Astrocyte (in vitro differentiated cells and primary cell): ENCODE results near the gene AQP2. TPM values are rescaled to one million over a fixed set of nuclear protein-coding genes. Genes with fewer than 3 reads are reported as not detected.

Experiments
- DNase-seq: peaks from one replicate; pipeline ENCODE4 v3.0.0-alpha.2; 2010; ENCODE audit warnings: low read depth
- FAIRE-seq: peaks from 2 replicates; lab custom pipeline; 2011; peaks lifted over from hg19 to GRCh38; lab: Jason Lieb, UNC
- H2AFZ ChIP-seq: 2 replicates; pipeline ENCODE4 v1.6.0; 2012; ENCODE audit warnings: low read depth, low read length, inconsistent platforms
- H3K27ac ChIP-seq: 2 replicates; pipeline ENCODE4 v1.5.1; 2011; ENCODE audit warnings: low read depth, low read length, inconsistent platforms
- H3K27me3 ChIP-seq: 2 replicates; pipeline ENCODE4 v1.6.0; 2011; ENCODE audit warnings: low read length, inconsistent platforms; ENCODE audit not compliant: insufficient read depth
- H3K36me3 ChIP-seq: 2 replicates; pipeline ENCODE4 v1.5.1; 2011; ENCODE audit warnings: low read length, inconsistent platforms; ENCODE audit not compliant: insufficient read depth
- H3K4me1 ChIP-seq: 2 replicates; pipeline ENCODE4 v1.5.1; 2011; ENCODE audit warnings: low read length, inconsistent platforms; ENCODE audit not compliant: insufficient read depth
- H3K4me2 ChIP-seq: 2 replicates; pipeline ENCODE4 v1.6.0; 2012; ENCODE audit warnings: low read length, inconsistent platforms
- H3K4me3 ChIP-seq: 2 replicates; pipeline ENCODE4 v1.5.1; 2011; ENCODE audit warnings: low read depth, mild to moderate bottlenecking, low read length, inconsistent platforms; ENCODE audit not compliant: insufficient read depth
- H3K79me2 ChIP-seq: 2 replicates; pipeline ENCODE4 v1.6.0; 2012; ENCODE audit warnings: mild to moderate bottlenecking, low read length, inconsistent platforms; ENCODE audit not compliant: insufficient read depth
- H3K9ac ChIP-seq: 2 replicates; pipeline ENCODE4 v1.6.0; 2012; ENCODE audit warnings: mild to moderate bottlenecking, low read length, inconsistent platforms
- H3K9me3 ChIP-seq: 2 replicates; pipeline ENCODE4 v1.5.1; 2012; ENCODE audit warnings: low read depth, mild to moderate bottlenecking, low read length, inconsistent platforms; ENCODE audit not compliant: insufficient read depth
- H4K20me1 ChIP-seq: 2 replicates; pipeline ENCODE4 v1.6.0; 2012; ENCODE audit warnings: low read length, inconsistent platforms; ENCODE audit not compliant: insufficient read depth
- H3K27ac Mint-ChIP-seq: one replicate; pipeline ENCODE4 v1.8.0; 2021; ENCODE audit warnings: mild to moderate bottlenecking, mixed read lengths; ENCODE audit not compliant: unreplicated experiment
- H3K27me3 Mint-ChIP-seq: one replicate; pipeline ENCODE4 v1.8.0; 2021; ENCODE audit warnings: low read depth, mixed read lengths; ENCODE audit not compliant: unreplicated experiment
- H3K36me3 Mint-ChIP-seq: one replicate; pipeline ENCODE4 v1.8.0; 2021; ENCODE audit warnings: low read depth, mixed read lengths; ENCODE audit not compliant: unreplicated experiment
- H3K4me1 Mint-ChIP-seq: one replicate; pipeline ENCODE4 v1.8.0; 2021; ENCODE audit warnings: low read depth, mixed read lengths; ENCODE audit not compliant: unreplicated experiment
- H3K4me3 Mint-ChIP-seq: one replicate; pipeline ENCODE4 v1.8.0; 2021; ENCODE audit warnings: mild to moderate bottlenecking, moderate library complexity, mixed read lengths; ENCODE audit not compliant: unreplicated experiment
- H3K9me3 Mint-ChIP-seq: one replicate; pipeline ENCODE4 v1.8.0; 2021; ENCODE audit warnings: mild to moderate bottlenecking, mixed read lengths; ENCODE audit not compliant: unreplicated experiment
- EZH2 ChIP-seq: IDR thresholded peaks from 2 replicates; pipeline ENCODE4 v1.6.1; 2012; ENCODE audit warnings: mild to moderate bottlenecking, low read length, inconsistent platforms; ENCODE audit not compliant: insufficient read depth
- total RNA-seq: library from RNA; stranded (reverse); gene quantifications from 2 replicates; pipeline ENCODE4 v1.2.1, GENCODE V29; 2021
- TF ChIP-seq, protein P1 (sequence below): IDR thresholded peaks from 2 replicates; pipeline ENCODE4 v1.5.1; 2011; ENCODE audit warnings: low read depth, mild to moderate bottlenecking, inconsistent platforms, low read length, moderate library complexity; ENCODE audit not compliant: insufficient read depth

AQP2 gene
- total RNA-seq, 1 donor from 2014 or later: not detected

DNA sequence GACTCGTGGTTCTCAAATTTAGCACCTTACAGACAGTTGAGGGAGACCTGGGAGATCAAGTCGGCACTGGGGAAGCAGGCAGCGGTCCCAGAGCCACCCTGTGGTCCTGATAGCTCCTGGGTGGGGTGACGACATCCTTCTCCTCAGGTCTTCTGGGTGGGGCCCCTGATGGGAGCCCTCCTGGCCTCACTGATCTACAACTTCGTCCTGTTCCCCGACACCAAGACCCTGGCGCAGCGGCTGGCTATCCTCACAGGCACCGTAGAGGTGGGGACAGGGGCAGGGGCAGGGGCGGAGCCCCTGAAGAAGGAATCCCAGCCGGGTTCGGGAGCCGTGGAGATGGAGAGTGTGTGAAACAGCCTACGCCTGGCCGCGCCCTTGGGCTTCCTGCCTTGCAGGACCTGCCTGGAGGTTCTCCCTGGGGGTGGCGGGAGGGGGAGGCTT is 24.8 kb downstream of the AQP2 start:
- Histone ChIP-seq H3K4me3 (no peak overlapping the region), H3K27me3 (peaks cover 8% of the 10 kb centered on the region), H3K79me2 (no peaks in the 10 kb centered on the region), H3K36me3 (no peaks in the 10 kb centered on the region), H4K20me1 (no peaks in the 10 kb centered on the region), H3K27ac (no peak overlapping the region), H3K4me2 (no peak overlapping the region), H2AFZ (no peak overlapping the region), H3K9ac (no peak overlapping the region), H3K9me3 (no peaks in the 10 kb centered on the region), H3K4me1 (no peaks in the 10 kb centered on the region)
- no peak for FAIRE-seq
- peaks cover 19% of the 10 kb centered on the region for H3K27me3 Mint-ChIP-seq
- no peak overlapping the region for H3K4me3 Mint-ChIP-seq
- H3K4me1 Mint-ChIP-seq: peaks cover 5% of the 10 kb centered on the region
- no peaks in the 10 kb centered on the region for H3K36me3 Mint-ChIP-seq
- no peaks in the 10 kb centered on the region for H3K9me3 Mint-ChIP-seq
- H3K27ac Mint-ChIP-seq: no peak overlapping the region
- TF ChIP-seq, protein P1, sequence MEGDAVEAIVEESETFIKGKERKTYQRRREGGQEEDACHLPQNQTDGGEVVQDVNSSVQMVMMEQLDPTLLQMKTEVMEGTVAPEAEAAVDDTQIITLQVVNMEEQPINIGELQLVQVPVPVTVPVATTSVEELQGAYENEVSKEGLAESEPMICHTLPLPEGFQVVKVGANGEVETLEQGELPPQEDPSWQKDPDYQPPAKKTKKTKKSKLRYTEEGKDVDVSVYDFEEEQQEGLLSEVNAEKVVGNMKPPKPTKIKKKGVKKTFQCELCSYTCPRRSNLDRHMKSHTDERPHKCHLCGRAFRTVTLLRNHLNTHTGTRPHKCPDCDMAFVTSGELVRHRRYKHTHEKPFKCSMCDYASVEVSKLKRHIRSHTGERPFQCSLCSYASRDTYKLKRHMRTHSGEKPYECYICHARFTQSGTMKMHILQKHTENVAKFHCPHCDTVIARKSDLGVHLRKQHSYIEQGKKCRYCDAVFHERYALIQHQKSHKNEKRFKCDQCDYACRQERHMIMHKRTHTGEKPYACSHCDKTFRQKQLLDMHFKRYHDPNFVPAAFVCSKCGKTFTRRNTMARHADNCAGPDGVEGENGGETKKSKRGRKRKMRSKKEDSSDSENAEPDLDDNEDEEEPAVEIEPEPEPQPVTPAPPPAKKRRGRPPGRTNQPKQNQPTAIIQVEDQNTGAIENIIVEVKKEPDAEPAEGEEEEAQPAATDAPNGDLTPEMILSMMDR: no peak
- no peak for TF ChIP-seq EZH2
- no peak for DNase-seq

GRCh38 chr12:49976557-49976956 is 26.0 kb downstream of the AQP2 start:
- Histone ChIP-seq H4K20me1 (no peaks in the 10 kb centered on the region), H3K9me3 (no peaks in the 10 kb centered on the region), H3K4me1 (no peaks in the 10 kb centered on the region), H3K9ac (no peak overlapping the region), H3K27ac (no peak overlapping the region), H3K4me2 (no peak overlapping the region), H3K27me3 (peaks cover 2% of the 10 kb centered on the region), H2AFZ (no peak overlapping the region), H3K36me3 (no peaks in the 10 kb centered on the region), H3K79me2 (no peaks in the 10 kb centered on the region), H3K4me3 (no peak overlapping the region)
- peaks cover 23% of the 10 kb centered on the region for H3K27me3 Mint-ChIP-seq
- FAIRE-seq (no peak), DNase-seq (no peak)
- no peaks in the 10 kb centered on the region for H3K9me3 Mint-ChIP-seq
- no peak overlapping the region for H3K27ac Mint-ChIP-seq
- H3K4me3 Mint-ChIP-seq: no peak overlapping the region
- H3K4me1 Mint-ChIP-seq: peaks cover 11% of the 10 kb centered on the region
- H3K36me3 Mint-ChIP-seq: no peaks in the 10 kb centered on the region
- no peak for TF ChIP-seq EZH2
- TF ChIP-seq, protein P1: no peak

DNA sequence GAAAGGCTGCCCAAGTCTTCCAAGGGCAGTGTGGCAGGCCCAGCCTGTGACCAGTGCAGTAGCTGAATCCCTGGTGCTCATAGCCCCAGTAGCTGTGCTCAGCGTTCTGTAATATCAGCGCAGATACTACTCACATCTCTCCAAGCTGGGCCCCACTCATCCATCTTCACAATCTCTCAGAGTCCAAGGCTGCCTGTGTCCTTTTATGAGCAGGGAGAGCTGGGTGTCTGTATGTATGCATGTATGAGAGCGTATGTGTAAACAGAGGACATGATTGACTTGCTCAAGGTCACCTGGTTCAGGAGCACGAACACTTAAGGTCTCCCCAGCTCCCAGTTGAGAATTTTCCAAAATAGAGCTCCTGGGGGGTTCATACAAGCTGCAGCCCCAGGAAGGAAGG is 27.6 kb downstream of the AQP2 start:
- H4K20me1 ChIP-seq: no peaks in the 10 kb centered on the region
- Mint-ChIP-seq H3K4me1 (peaks cover 10% of the 10 kb centered on the region), H3K36me3 (no peaks in the 10 kb centered on the region), H3K27me3 (peaks cover 16% of the 10 kb centered on the region), H3K4me3 (no peak overlapping the region), H3K9me3 (no peaks in the 10 kb centered on the region), H3K27ac (no peak overlapping the region)
- TF ChIP-seq EZH2: no peak
- TF ChIP-seq, protein P1: no peak
- no peak overlapping the region for H3K27ac ChIP-seq
- no peak overlapping the region for H2AFZ ChIP-seq
- H3K79me2 ChIP-seq: no peaks in the 10 kb centered on the region
- no peak overlapping the region for H3K4me2 ChIP-seq
- H3K27me3 ChIP-seq: no peaks in the 10 kb centered on the region
- no peaks in the 10 kb centered on the region for H3K9me3 ChIP-seq
- no peak overlapping the region for H3K9ac ChIP-seq
- DNase-seq: no peak
- no peak for FAIRE-seq
- H3K4me1 ChIP-seq: no peaks in the 10 kb centered on the region
- H3K36me3 ChIP-seq: no peaks in the 10 kb centered on the region
- no peak overlapping the region for H3K4me3 ChIP-seq
